Stimulated activated CD4-positive, alpha-beta T cell treated with anti-CD3 and anti-CD28 coated beads, Interleukin-4, amount 100 ng/mL, for 48 hours (primary cell): ENCODE data around the gene MCMBP.
"Not testable (repeated sequence)": the region's sequence is repeated elsewhere in the genome, so short reads cannot be mapped to it uniquely, and the experiment has no call there.

ENCODE experiments used
- DNase-seq, 2 donors: peaks; one replicate each; pipeline ENCODE4 v3.0.0-alpha.2; 2020; ENCODE audit warnings: low read depth in 2 of 2

The MCMBP gene

GRCh38 chr10:119829429-119829828 lies 43.2 kb downstream of the MCMBP start:
- no peak for DNase-seq

GRCh38 chr10:119827430-119827829 lies 45.2 kb downstream of the MCMBP start:
- no peak for DNase-seq

- no peak for DNase-seq
These were observed 45.9 kb downstream of the MCMBP start for GRCh38 chr10:119826771-119827170.

DNA sequence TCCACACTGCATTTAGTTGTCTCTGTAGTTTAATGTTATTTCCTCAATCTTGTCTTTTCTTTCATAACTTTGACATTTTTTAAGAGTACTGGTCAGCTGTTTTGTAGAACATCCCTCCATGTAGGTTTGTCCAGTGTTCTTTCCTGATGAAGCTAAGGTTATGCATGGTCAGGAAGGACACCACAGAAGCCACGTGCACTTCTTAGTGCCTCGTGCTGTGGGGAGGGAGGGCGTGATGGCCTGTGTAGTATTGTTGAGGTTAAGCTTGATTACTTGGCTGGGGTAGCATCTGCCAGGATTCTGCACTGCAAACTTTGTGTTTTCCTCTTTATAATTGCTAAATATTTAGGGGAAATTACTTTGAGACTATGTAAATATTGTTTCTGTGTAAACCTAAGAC lies 48.3 kb downstream of the MCMBP start:
- no peak for DNase-seq

- no peak for DNase-seq
These were observed 51.5 kb downstream of the MCMBP start for GRCh38 chr10:119821182-119821581.

GRCh38 chr10:119818889-119819270 lies 53.8 kb downstream of the MCMBP start:
- no peak for DNase-seq

DNA sequence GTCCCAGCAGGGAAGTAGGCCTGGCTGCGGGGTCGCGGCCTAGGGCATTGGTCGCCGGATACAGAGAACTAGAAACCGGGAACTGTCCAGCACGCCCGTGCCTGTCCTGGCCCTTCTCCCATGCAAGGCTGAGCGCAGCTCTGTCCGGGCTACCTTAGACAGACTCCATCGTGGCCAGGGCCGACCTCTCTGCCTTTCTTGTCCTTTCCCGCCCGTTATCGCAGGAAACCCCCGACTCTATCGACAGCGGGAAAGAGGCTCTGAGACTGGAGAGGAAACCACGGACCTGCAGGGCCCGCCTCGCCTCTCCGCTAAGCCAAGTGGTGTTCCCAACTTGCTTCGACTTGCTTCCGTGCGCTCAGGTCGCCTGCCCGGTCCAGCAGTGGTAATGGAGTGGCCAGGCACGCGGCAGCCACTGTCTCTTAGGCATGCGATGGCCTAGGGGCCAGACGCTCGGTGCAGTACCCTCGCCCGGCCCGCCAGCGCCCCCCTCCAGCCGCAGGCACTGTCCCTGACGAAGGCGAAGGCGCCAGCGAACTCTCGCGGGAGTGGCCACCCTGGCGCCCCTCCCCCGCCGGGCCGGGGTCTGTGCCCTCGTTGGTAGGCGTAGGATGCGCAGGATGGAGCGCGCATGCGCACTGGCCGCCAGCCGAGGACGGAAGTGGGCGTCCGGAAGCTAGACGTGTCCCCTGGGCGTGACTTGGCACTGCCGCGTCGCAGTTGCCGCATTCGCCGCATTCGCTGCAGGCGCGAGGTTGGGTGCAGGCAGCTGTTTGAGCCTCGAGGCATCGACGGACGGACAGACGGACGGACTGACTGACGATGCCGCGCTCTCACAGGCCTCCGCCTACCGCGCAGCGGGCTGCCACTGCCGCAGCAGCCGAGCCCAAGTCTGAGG lies 54.4 kb downstream of the MCMBP start:
- DNase-seq, result no peak

GRCh38 chr10:119815671-119816070 lies 57.0 kb downstream of the MCMBP start:
- no peak for DNase-seq

DNA sequence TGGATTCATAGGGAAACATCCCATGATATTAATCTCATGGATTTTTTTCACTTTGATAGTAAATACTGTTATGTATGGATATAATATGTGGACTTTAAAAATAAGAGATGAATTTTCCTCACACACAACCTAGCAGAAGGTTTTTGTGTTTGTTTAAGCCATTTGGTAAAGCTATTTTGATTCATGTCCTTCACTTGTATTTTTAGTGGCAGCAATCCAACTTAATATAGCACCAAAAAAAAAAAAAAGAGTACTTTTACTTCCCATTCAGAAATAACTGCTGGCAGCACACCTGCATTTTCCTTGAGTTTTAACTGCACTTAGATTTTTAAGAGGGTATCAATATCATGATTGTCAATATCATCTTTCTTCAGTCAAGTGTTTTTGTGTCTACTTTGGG lies 60.0 kb downstream of the MCMBP start:
- no peak for DNase-seq

DNA sequence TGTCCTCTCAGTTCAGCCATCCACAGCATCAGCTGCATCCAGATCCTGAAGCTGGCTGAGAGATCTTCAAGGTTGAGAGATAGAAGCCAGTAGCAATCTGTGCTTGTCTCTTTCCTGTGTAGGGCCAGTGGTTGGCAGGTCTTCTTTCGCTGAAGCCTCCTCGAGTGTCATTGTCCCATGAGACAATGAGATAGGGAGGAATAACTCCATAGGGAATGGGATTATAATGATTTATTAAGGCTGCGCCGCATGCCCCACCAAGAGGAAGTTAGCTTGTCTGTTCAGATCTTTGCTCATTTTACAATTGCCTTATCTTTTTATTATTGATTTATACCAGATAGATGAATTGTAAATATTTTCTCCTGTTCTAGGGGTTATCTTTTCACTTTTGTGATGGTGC lies 61.5 kb downstream of the MCMBP start:
- DNase-seq, result no peak

GRCh38 chr10:119807960-119808697 lies 64.5 kb downstream of the MCMBP start:
- no peak for DNase-seq

DNA sequence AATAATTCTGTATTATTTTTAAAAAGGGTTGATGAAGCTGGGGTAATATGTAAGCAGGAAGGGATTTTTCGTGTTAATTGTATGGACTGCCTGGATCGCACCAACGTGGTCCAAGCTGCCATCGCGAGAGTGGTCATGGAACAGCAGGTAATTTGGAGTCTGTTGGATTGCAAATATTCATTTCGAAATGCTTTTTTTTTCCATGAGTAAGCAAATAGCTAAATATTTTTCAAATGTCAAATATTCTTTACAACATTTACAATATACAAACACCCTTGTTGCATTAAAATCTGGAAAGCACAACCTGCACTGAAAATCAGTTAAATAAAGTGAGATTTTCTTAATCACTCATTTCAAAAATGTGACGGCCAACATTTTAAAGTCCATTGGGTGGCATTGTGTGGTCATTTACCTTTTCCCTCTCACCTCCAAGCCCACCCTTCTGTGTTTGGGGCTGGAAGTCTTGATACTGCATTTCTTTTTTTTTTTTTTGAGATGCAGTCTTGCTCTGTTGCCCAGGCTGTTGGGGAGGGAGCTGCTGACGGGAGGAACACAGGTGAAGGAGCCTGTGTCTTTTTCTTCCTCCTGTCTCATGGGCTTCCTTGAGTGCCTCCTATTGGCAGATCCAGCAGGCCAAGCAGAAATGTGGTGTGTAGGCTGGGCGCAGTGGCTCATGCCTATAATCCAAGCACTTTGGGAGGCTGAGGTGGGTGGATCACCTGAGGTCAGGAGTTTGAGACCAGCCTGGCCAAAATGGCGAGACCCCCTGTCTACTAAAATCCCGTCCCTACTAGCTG lies 66.1 kb downstream of the MCMBP start:
- DNase-seq, result no peak

DNA sequence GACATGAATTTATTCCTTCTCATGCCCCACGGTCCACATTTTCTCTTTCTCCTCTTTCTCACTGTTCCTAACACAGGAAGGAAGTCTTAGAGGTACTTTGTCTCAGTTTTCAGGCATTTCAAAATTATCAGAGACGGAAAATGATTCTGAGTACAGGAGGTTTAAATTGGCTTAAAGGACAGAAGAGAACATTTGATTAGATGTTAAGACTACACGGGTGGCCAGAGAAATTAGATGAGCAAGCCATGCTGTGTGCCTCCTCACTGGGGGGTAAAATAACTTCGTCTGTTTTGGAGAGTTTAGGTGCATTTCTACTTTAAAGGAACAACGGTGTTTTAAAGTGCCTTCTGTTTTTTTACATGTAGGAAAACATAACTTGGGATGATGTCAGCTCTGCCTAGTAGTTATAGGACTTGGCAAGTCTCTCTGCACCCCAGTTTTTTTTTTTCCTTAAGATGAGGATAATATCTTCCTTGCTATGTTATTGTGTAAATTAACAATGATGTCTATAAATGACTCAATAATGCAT lies 66.9 kb downstream of the MCMBP start:
- DNase-seq, result no peak

- no peak for DNase-seq
These were observed 69.4 kb downstream of the MCMBP start for GRCh38 chr10:119803264-119803663.

DNA sequence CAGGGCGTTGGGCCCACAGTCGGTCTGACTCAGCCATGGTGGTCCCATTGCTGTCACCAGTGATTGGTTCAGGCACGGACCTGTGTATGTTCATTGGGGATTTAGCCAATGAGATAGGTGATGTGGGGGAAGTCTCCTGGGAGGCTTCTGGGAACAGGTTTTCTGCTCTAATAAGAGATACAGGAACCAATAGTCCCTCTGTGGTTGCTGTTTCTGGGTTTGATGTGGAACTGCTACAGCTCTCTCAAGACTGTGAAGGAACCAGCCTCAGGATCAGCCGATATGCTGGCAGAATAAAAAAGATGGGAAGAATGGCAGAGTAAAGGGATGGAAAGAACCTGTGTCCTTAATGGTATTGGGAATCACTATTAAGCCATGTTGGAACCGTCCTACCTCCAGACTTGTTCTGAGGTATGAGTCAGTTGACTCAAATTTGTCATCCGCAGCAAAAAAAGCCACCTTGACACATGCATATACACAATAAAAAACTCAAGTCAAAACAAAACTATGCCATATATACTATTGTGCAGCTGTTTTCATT lies 70.6 kb downstream of the MCMBP start:
- DNase-seq, result no peak

GRCh38 chr10:119801176-119801575 lies 71.5 kb downstream of the MCMBP start:
- no peak for DNase-seq

DNA sequence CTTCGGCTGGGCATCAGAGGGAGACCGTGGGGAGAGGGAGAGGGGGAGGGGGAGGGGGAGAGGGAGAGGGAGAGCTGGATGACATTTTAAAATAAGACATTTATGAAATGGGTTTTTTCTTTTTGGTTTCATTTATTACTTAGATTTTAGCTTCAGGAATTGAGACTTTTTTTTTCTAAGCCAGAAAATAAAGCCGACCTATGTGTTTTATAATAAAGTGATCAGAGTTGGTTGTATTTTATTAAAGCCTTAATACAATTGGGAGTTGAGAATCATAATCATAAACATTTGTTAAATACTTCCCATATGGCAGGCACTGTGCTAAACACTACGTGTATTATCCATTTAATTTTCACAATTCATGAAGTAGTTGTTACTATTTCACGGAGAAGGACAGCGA lies 76.6 kb downstream of the MCMBP start:
- DNase-seq, result no peak

DNA sequence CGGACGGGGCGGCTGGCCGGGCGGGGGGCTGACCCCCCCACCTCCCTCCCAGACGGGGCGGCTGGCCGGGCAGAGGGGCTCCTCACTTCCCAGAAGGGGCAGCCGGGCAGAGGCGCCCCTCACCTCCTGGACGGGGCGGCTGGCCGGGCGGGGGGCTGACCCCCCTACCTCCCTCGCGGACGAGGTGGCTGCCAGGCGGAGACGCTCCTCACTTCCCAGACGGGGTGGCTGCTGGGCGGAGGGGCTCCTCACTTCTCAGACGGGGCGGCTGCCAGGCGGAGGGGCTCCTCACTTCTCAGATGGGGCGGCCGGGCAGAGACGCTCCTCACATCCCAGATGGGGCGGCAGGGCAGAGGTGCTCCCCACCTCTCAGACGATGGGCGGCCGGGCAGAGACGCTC lies 77.5 kb downstream of the MCMBP start:
- DNase-seq, result not testable (repeated sequence)

DNA sequence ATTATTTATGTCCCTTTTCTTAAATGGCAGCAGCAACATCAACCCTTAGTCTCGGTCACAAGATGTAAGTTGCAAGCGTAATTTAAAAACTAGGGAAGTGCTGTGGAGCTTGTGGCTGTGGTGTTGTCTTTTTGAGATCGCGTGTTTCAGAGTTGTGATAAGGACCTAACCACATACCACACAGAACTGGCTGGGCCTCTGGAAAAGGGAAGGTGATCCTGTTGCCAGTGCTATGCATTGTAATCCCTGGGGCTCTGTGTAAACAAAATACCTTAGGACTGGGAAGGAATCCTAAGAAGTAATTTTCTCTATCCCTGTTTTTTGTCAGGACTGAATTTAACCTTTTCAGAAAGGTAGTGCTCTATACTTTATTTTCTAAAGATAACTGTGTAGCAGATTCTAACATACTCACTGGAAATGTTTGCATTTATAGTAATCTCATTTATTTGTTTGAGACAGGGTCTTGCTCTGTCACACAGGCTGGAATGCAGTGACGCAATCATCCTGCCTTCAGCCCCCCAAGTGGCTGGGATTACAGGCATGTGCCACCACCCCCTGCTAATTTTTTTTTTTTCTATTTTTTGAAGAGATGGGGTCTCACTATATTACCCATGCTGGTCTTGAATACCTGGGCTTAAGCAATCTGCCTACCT lies 86.4 kb downstream of the MCMBP start:
- DNase-seq, result no peak

- no peak for DNase-seq
These were observed 88.1 kb downstream of the MCMBP start for GRCh38 chr10:119784340-119785067.

DNA sequence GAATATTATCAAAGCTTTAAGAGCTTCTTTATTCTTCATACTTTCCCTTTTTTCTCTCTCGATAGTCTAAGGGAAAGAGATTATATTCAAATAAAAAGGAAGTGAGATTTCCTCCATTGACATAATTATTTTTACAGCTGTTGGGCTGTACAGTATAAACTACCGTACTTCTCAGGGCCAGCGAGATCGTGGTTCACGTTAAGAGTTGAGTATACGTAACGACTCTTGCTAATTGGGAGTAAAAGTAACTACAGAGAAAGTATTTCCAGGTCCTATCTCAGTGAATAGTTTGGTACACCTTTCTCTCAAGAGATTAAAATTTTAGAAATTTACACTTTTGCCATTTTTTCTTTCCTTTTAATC lies 89.0 kb downstream of the MCMBP start:
- DNase-seq, result no peak
